ENCODE measurements around the gene SLC30A2.

DNA sequence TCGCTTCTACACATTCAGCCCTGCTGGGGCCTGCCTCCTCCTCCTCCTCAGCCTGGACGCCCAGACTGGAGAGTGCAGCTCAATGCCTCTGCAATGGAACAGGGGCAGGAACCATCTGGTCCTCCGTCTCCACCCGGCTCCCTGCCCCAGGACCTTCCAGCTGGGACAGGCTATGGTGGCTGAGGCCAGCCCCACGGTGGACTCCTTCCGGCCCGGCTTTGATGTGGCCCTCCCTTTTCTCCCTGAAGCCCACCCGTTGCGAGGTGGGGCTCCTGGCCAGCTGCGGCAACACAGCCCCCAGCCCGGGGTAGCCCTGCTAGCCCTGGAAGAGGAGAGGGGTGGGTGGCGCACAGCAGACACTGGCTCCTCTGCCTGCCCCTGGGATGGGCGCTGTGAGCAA lies 22.9 kb downstream of the SLC30A2 start:
- no peak for TF ChIP-seq CTCF (IDR thresholded peaks at IDR 0.05; ENCODE audit: low read length)
- TF ChIP-seq EZH2 (IDR thresholded peaks at IDR 0.05; ENCODE audit: borderline replicate concordance, low read length), result no peak

Measured in OCI-LY1 (cell line).